ENCODE data around the gene CORT.
"Not testable (repeated sequence)": the region's sequence is repeated elsewhere in the genome, so short reads cannot be mapped to it uniquely, and the experiment has no call there.

GRCh38 chr1:10457462-10457861, 7.6 kb downstream of the CORT start:
- not testable (repeated sequence) for TF ChIP-seq POLR2A, CTCF (IDR thresholded peaks at IDR 0.05)
